Measurements from ENCODE around the gene JKAMP.
"Not testable (repeated sequence)": the region's sequence is repeated elsewhere in the genome, so short reads cannot be mapped to it uniquely, and the experiment has no call there.

The JKAMP gene

GRCh38 chr14:59483819-59484638 is at the start of gene JKAMP, which contains the start of gene L3HYPDH:
JKAMP (plus strand) TSS chr14:59484517; CDS start chr14:59484590, 73 bp downstream.
L3HYPDH (minus strand) TSS chr14:59484408; CDS start chr14:59484316, 92 bp downstream.
- peak; percentile 96 for DNase-seq (ENCODE audit: extremely low spot score)
- CTCF ChIA-PET: interaction anchor here (0.7 to 2.0 kb wide), 9 partner anchors 10 to 413 kb away, joined by 3 to 15 read pairs (median 4); partner anchors contain the start of gene CCDC175
- POLR2A ChIA-PET: interaction anchor here (0.7 to 2.1 kb wide), 23 partner anchors 9 to 765 kb away, joined by 3 to 15 read pairs (median 4); partner anchors contain the start of genes CCDC175, DAAM1, PPM1A and RTN1
- TF ChIP-seq FOXM1 (IDR thresholded peaks at IDR 0.05; ENCODE audit: borderline replicate concordance) (no peak), LEF1 (IDR thresholded peaks at IDR 0.05; ENCODE audit: borderline replicate concordance) (0 out of 2 replicates have a peak, but pooled peaks have one; percentile 17), L3MBTL2 (conservative IDR thresholded peaks at IDR 0.05) (peak; percentile 98), PKNOX1 (IDR thresholded peaks at IDR 0.05) (no peak), SUZ12 (IDR thresholded peaks at IDR 0.05) (no peak), ELF4 (IDR thresholded peaks at IDR 0.05) (peak; percentile 91), BHLHE40 (IDR thresholded peaks at IDR 0.05; ENCODE audit: borderline replicate concordance) (no peak)

- DNase-seq (ENCODE audit: extremely low spot score): no peak
- POLR2A ChIA-PET: no interaction called here
- TF ChIP-seq NFRKB (IDR thresholded peaks at IDR 0.05) (no peak), SP1 (IDR thresholded peaks at IDR 0.05) (no peak), ZNF384 (IDR thresholded peaks at IDR 0.05) (no peak), SUZ12 (IDR thresholded peaks at IDR 0.05) (no peak), L3MBTL2 (conservative IDR thresholded peaks at IDR 0.05) (no peak), ARNT (IDR thresholded peaks at IDR 0.05) (no peak)
- CTCF ChIA-PET: interaction anchor here (1.8 kb wide), 1 partner anchor 9 kb away, joined by 5 read pairs; no protein-coding TSS in a partner anchor
Measured at GRCh38 chr14:59435101-59435500, 49.2 kb upstream of the JKAMP start.

GRCh38 chr14:59435987-59436386 is 48.3 kb upstream of the JKAMP start:
- TF ChIP-seq ARNT (IDR thresholded peaks at IDR 0.05) (no peak), ZNF384 (IDR thresholded peaks at IDR 0.05) (no peak), CTBP1 (IDR thresholded peaks at IDR 0.05; ENCODE audit: borderline replicate concordance) (no peak), BHLHE40 (IDR thresholded peaks at IDR 0.05; ENCODE audit: borderline replicate concordance) (no peak), ELF4 (IDR thresholded peaks at IDR 0.05) (no peak), FOXA1 (IDR thresholded peaks at IDR 0.05) (no peak), TARDBP (IDR thresholded peaks at IDR 0.05) (no peak), NFRKB (IDR thresholded peaks at IDR 0.05) (no peak), SP1 (IDR thresholded peaks at IDR 0.05) (no peak), FOXM1 (IDR thresholded peaks at IDR 0.05; ENCODE audit: borderline replicate concordance) (no peak), L3MBTL2 (conservative IDR thresholded peaks at IDR 0.05) (no peak), FOXK2 (IDR thresholded peaks at IDR 0.05) (no peak)
- POLR2A ChIA-PET: no interaction called here
- CTCF ChIA-PET: interaction anchor here (1.8 kb wide), 1 partner anchor 8 kb away, joined by 5 read pairs; no protein-coding TSS in a partner anchor
- no peak for DNase-seq (ENCODE audit: extremely low spot score)

GRCh38 chr14:59438195-59438647 is 46.1 kb upstream of the JKAMP start:
- CTCF ChIA-PET: no interaction called here
- no peak for TF ChIP-seq HDGF (IDR thresholded peaks at IDR 0.05; ENCODE audit: borderline replicate concordance)
- no peak for TF ChIP-seq SUZ12 (IDR thresholded peaks at IDR 0.05)
- no peak for TF ChIP-seq SP1 (IDR thresholded peaks at IDR 0.05)
- TF ChIP-seq ARNT (IDR thresholded peaks at IDR 0.05): no peak
- no peak for TF ChIP-seq FOXM1 (IDR thresholded peaks at IDR 0.05; ENCODE audit: borderline replicate concordance)
- TF ChIP-seq LEF1 (IDR thresholded peaks at IDR 0.05; ENCODE audit: borderline replicate concordance): no peak
- no peak for TF ChIP-seq FOXA1 (IDR thresholded peaks at IDR 0.05)
- TF ChIP-seq BHLHE40 (IDR thresholded peaks at IDR 0.05; ENCODE audit: borderline replicate concordance): no peak
- no peak for TF ChIP-seq L3MBTL2 (conservative IDR thresholded peaks at IDR 0.05)
- no peak for TF ChIP-seq PKNOX1 (IDR thresholded peaks at IDR 0.05)
- no peak for TF ChIP-seq FOXK2 (IDR thresholded peaks at IDR 0.05)
- no peak for TF ChIP-seq ZNF384 (IDR thresholded peaks at IDR 0.05)
- TF ChIP-seq NFRKB (IDR thresholded peaks at IDR 0.05): no peak
- no peak for TF ChIP-seq ELF4 (IDR thresholded peaks at IDR 0.05)
- TF ChIP-seq TARDBP (IDR thresholded peaks at IDR 0.05): no peak
- TF ChIP-seq CTBP1 (IDR thresholded peaks at IDR 0.05; ENCODE audit: borderline replicate concordance): no peak
- POLR2A ChIA-PET: no interaction called here
- no peak for DNase-seq (ENCODE audit: extremely low spot score)

GRCh38 chr14:59439256-59439965 is 44.9 kb upstream of the JKAMP start:
- no peak for DNase-seq (ENCODE audit: extremely low spot score)
- POLR2A ChIA-PET: no interaction called here

GRCh38 chr14:59448673-59449072 is 35.6 kb upstream of the JKAMP start:
- CTCF ChIA-PET; POLR2A ChIA-PET; DNase-seq (ENCODE audit: extremely low spot score): not testable (repeated sequence)

More at GRCh38 chr14:59439256-59439965, 44.9 kb upstream of the JKAMP start:
- CTCF ChIA-PET: interaction anchor here (0.6 kb wide), 1 partner anchor 809 kb away, joined by 3 read pairs; no protein-coding TSS in a partner anchor
- no peak for TF ChIP-seq CTBP1 (IDR thresholded peaks at IDR 0.05; ENCODE audit: borderline replicate concordance)
- no peak for TF ChIP-seq ZNF384 (IDR thresholded peaks at IDR 0.05)
- TF ChIP-seq SP1 (IDR thresholded peaks at IDR 0.05): no peak
- TF ChIP-seq NFRKB (IDR thresholded peaks at IDR 0.05): no peak
- TF ChIP-seq SUZ12 (IDR thresholded peaks at IDR 0.05): no peak
- TF ChIP-seq FOXM1 (IDR thresholded peaks at IDR 0.05; ENCODE audit: borderline replicate concordance): no peak

Measured in HEK293T (cell line).